Testis (tissue), 3 donors: Measurements from ENCODE around the gene ERBB3. TPM values are rescaled to one million over a fixed set of nuclear protein-coding genes. Genes with fewer than 3 reads are reported as not detected.
"Not testable (repeated sequence)": the region's sequence is repeated elsewhere in the genome, so short reads cannot be mapped to it uniquely, and the experiment has no call there.

ENCODE experiments used
- DNase-seq: peaks from one replicate; pipeline ENCODE4 v3.0.0-alpha.2; 2019
- H3K27ac ChIP-seq, 2 donors: fragments of 200-600 bp; sonication (generic); one replicate each; pipeline ENCODE4 v1.5.1; 2019
- H3K27me3 ChIP-seq: fragments of 200-600 bp; sonication (generic); one replicate; pipeline ENCODE4 v1.5.1; 2019
- H3K36me3 ChIP-seq: fragments of 200-600 bp; sonication (generic); one replicate; pipeline ENCODE4 v1.5.1; 2017; ENCODE audit warnings: low read depth; ENCODE audit errors: missing control alignments
- H3K4me1 ChIP-seq: fragments of 200-600 bp; sonication (generic); one replicate; pipeline ENCODE4 v1.5.1; 2019
- H3K4me3 ChIP-seq, 2 donors: fragments of 200-600 bp; sonication (generic); one replicate each; pipeline ENCODE4 v1.5.1; 2017 to 2019
- H3K9me3 ChIP-seq: fragments of 200-600 bp; sonication (generic); one replicate; pipeline ENCODE4 v1.5.1; 2017
- POLR2A ChIP-seq: fragments of 450-650 bp; IDR thresholded peaks from one replicate; pipeline ENCODE4 v1.6.1; 2017; ENCODE audit warnings: antibody characterized with exemption, mild to moderate bottlenecking, moderate library complexity
- WGBS, 2 donors: methylation state at CpG; one replicate each; pipeline ENCODE4 v1.1.5; 2018; 5-methylcytosine and 5-hydroxymethylcytosine counted together
- intact Hi-C: fragments of 100-400 bp; cut with DNase I; formaldehyde crosslinking; loops from one replicate; pipeline ENCODE4 v1.15.1; 2023; ENCODE audit warnings: low total_unique reads
- polyA plus RNA-seq: library from polyadenylated mRNA; stranded (reverse); fragments of 350-450 nt; fragmentation: Illumina TruSeq; extraction: RNeasy Lipid Tissue Mini Kit (QIAGEN cat#74804); gene quantifications from one replicate; pipeline ENCODE4 v1.2.3, GENCODE V29; 2014; ENCODE audit warnings: low read depth, low replicate concordance; ENCODE audit not compliant: insufficient read depth
- total RNA-seq, 2 donors: library from RNA; depleted of rRNA; stranded (reverse); fragments of >200 nt; gene quantifications; one replicate each; pipeline ENCODE4 v1.2.3, GENCODE V29; 2016
- TF ChIP-seq, protein P1 (sequence below), 3 experiments: fragments of 450-650 bp in 2 of 3; fragments of 200-600 bp in 1 of 3; sonication (generic) in 1 of 3; IDR thresholded peaks; one replicate each; pipeline ENCODE4 v1.5.1; 2016 to 2019; ENCODE audit warnings: antibody characterized with exemption in 3 of 3, mild to moderate bottlenecking in 2 of 3, moderate library complexity in 1 of 3

ERBB3 gene
- total and polyA plus RNA-seq, 3 donors from 2014 or later: 3.3 to 9.8 (median 6.1) TPM

DNA sequence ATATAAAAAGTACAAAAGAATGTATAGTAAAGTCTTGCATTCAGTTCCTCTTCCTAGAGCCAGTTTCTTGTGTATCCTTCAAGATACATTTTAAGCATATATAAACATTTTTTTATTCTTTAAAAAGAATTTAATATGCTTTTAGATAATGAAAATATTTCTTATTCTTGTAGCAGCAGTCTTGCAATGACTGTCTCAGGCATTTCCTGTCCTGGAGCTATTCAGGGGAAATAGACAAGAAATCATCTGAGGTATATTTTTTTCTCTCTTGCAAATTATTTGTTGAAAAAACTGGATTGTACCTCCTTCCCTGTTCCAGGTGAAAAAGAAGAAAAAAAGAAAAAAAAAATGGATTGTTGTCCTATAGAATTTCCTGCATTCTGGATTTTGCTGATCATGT lies 17.0 kb upstream of the ERBB3 start:
- Histone ChIP-seq H3K9me3 (no peaks in the 10 kb centered on the region), H3K4me1 (no peaks in the 10 kb centered on the region), H3K27ac (no peak overlapping the region), H3K36me3 (no peaks in the 10 kb centered on the region), H3K4me3 (no peak overlapping the region), H3K27me3 (no peaks in the 10 kb centered on the region)
- intact Hi-C loops: no loop called here
- no peak for DNase-seq
- no peak for TF ChIP-seq POLR2A
- TF ChIP-seq, protein P1, sequence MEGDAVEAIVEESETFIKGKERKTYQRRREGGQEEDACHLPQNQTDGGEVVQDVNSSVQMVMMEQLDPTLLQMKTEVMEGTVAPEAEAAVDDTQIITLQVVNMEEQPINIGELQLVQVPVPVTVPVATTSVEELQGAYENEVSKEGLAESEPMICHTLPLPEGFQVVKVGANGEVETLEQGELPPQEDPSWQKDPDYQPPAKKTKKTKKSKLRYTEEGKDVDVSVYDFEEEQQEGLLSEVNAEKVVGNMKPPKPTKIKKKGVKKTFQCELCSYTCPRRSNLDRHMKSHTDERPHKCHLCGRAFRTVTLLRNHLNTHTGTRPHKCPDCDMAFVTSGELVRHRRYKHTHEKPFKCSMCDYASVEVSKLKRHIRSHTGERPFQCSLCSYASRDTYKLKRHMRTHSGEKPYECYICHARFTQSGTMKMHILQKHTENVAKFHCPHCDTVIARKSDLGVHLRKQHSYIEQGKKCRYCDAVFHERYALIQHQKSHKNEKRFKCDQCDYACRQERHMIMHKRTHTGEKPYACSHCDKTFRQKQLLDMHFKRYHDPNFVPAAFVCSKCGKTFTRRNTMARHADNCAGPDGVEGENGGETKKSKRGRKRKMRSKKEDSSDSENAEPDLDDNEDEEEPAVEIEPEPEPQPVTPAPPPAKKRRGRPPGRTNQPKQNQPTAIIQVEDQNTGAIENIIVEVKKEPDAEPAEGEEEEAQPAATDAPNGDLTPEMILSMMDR (IDR thresholded peaks at IDR 0.05): no peak

DNA sequence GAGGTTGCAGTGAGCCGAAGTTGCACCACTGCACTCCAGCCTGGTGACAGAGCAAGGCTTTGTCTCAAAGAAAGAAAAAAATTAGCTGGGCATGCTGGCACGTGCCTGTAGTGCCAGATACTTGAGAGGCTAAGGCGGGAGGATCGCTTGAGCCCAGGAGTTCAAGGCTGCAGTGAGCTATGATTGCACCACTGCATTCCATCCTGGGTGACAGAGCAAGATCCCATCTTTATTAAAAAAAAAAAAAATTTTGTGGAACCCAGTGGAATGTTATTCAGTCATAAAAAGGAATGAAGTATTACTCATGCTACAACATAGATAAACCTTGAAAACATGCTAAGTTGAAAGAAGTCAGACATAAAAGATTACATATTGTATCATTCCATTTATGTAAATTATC lies 8.3 kb upstream of the ERBB3 start:
- intact Hi-C loops: no loop called here
- Histone ChIP-seq H3K9me3 (no peaks in the 10 kb centered on the region), H3K27ac (no peak overlapping the region), H3K36me3 (no peaks in the 10 kb centered on the region), H3K4me1 (no peaks in the 10 kb centered on the region), H3K4me3 (no peak overlapping the region), H3K27me3 (no peaks in the 10 kb centered on the region)
- WGBS, 2 donors: 52 to 76% methylated on average over 4 of the region's 4 CpGs
- DNase-seq: no peak
- no peak for TF ChIP-seq POLR2A
- TF ChIP-seq, protein P1 (IDR thresholded peaks at IDR 0.05): no peak

GRCh38 chr12:56074396-56074795 lies 5.6 kb upstream of the ERBB3 start:
- Histone ChIP-seq H3K36me3 (no peaks in the 10 kb centered on the region), H3K4me1 (no peaks in the 10 kb centered on the region), H3K27me3 (no peaks in the 10 kb centered on the region), H3K27ac (no peak overlapping the region), H3K4me3 (no peak overlapping the region), H3K9me3 (no peaks in the 10 kb centered on the region)
- TF ChIP-seq POLR2A: no peak
- TF ChIP-seq, protein P1 (IDR thresholded peaks at IDR 0.05): no peak
- no peak for DNase-seq
- WGBS, 2 donors: 86 to 89% methylated on average over 5 of the region's 5 CpGs
- intact Hi-C loops: no loop called here

- DNase-seq, H3K27me3 ChIP-seq, intact Hi-C loops, H3K36me3 ChIP-seq, H3K4me1 ChIP-seq, H3K27ac ChIP-seq, H3K4me3 ChIP-seq, H3K9me3 ChIP-seq: not testable (repeated sequence)
- 90 to 91% methylated on average over 9 of the region's 9 CpGs for WGBS, 2 donors
Measured at GRCh38 chr12:56077966-56078365, 2.0 kb upstream of the ERBB3 start.

DNA sequence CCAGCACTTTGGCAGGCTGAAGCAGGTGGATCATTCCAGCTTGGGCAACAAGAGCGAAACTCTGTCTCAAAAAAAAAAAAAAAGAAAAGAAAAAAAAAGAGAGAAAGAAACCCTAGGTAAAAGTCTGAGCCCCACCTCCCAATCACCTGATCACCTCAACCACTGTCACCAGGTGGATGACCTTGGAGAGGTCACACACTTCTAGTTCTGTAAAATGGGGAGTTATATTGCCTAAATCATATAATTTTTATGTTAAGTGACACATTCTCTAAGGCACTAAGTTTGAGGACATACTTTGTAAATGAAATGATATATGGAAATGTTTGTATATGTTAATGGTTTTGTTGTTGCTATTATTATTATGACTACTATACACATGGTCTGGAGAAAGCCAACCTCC lies 1.5 kb upstream of the ERBB3 start:
- intact Hi-C loops: no loop called here
- WGBS, 2 donors: 92 to 100% methylated on average over 1 of the region's 1 CpG
- H3K4me3 ChIP-seq: no peak overlapping the region

More for the DNA sequence above, 1.5 kb upstream of the ERBB3 start:
- no peaks in the 10 kb centered on the region for H3K27me3 ChIP-seq
- H3K27ac ChIP-seq: no peak overlapping the region
- peaks cover 7% of the 10 kb centered on the region for H3K4me1 ChIP-seq
- H3K9me3 ChIP-seq: no peaks in the 10 kb centered on the region
- TF ChIP-seq, protein P1 (IDR thresholded peaks at IDR 0.05): no peak
- TF ChIP-seq POLR2A: no peak
- H3K36me3 ChIP-seq: no peaks in the 10 kb centered on the region
- DNase-seq: no peak
